Esophagus (tissue), 2 donors: Measurements from ENCODE around the gene LRP5. TPM values are rescaled to one million over a fixed set of nuclear protein-coding genes. Genes with fewer than 3 reads are reported as not detected.
"Not testable (repeated sequence)": the region's sequence is repeated elsewhere in the genome, so short reads cannot be mapped to it uniquely, and the experiment has no call there.

Experiments used
- H3K27ac ChIP-seq, 2 donors: one replicate each; pipeline ENCODE4 v1.5.1; 2013; ENCODE audit warnings: low read depth in 2 of 2, mild to moderate bottlenecking in 2 of 2, inconsistent platforms in 1 of 2, low read length in 1 of 2, moderate library complexity in 1 of 2
- H3K27me3 ChIP-seq, 2 donors: one replicate each; pipeline ENCODE4 v1.6.1; 2013; ENCODE audit warnings: low read length in 2 of 2, control low read depth in 1 of 2, mild to moderate bottlenecking in 1 of 2; ENCODE audit not compliant: insufficient read depth in 2 of 2, control insufficient read depth in 1 of 2
- H3K36me3 ChIP-seq, 2 donors: one replicate each; pipeline ENCODE4 v1.6.1; 2013; ENCODE audit warnings: low read length in 1 of 2; ENCODE audit not compliant: control insufficient read depth in 2 of 2, insufficient read depth in 2 of 2
- H3K4me1 ChIP-seq, 2 donors: one replicate each; pipeline ENCODE4 v1.6.1; 2013; ENCODE audit warnings: low read length in 1 of 2; ENCODE audit not compliant: control insufficient read depth in 2 of 2, insufficient read depth in 2 of 2
- H3K4me3 ChIP-seq, 2 donors: one replicate each; pipeline ENCODE4 v1.5.1; 2013; ENCODE audit warnings: low read length in 2 of 2, mild to moderate bottlenecking in 2 of 2, low read depth in 1 of 2, moderate library complexity in 1 of 2
- H3K9me3 ChIP-seq, 2 donors: one replicate each; pipeline ENCODE4 v1.6.1; 2013; ENCODE audit warnings: mild to moderate bottlenecking in 2 of 2, low read depth in 1 of 2, low read length in 1 of 2, moderate library complexity in 1 of 2; ENCODE audit not compliant: control insufficient read depth in 2 of 2, insufficient read depth in 1 of 2
- WGBS, 2 donors: extraction: QIAGEN DNeasy Blood & Tissue Kit; methylation state at CpG; one replicate each; pipeline ENCODE4 v1.1.7; 2013; 5-methylcytosine and 5-hydroxymethylcytosine counted together
- polyA plus RNA-seq, 2 donors: library from polyadenylated mRNA; stranded (reverse); fragments of 200-250 nt; gene quantifications; one replicate each; pipeline ENCODE4 v1.2.3, GENCODE V29; 2013
- donor health status: healthy with polysubstance abuse.
- donor health status: Bipolar disorder and iron deficiency.

Gene LRP5
- polyA plus RNA-seq, 2 donors = 16.0 to 24.5 TPM

DNA sequence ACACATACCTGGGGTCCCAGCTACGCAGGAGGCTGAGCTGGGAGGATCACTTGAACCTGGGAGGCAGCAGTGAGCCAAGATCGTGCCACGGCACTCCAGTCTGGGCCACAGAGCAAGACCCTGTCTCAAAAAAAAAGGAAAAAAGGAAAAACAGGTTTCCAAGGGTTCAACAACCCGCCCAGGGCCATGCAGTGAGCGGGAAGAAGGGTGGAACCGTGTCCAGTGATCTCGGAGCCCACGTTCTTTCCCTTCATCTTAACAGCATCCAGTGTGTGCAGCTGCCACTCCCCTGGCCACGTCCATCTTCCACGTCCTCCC is 14.9 kb upstream of the LRP5 start:
- no peak overlapping the region for H3K4me3 ChIP-seq
- no peaks in the 10 kb centered on the region for H3K4me1 ChIP-seq
- H3K27me3 ChIP-seq = no peaks in the 10 kb centered on the region
- no peaks in the 10 kb centered on the region for H3K36me3 ChIP-seq
- no peak overlapping the region for H3K27ac ChIP-seq
- H3K9me3 ChIP-seq = no peaks in the 10 kb centered on the region
- 36 to 39% methylated on average over 10 of the region's 10 CpGs for WGBS, 2 donors

DNA sequence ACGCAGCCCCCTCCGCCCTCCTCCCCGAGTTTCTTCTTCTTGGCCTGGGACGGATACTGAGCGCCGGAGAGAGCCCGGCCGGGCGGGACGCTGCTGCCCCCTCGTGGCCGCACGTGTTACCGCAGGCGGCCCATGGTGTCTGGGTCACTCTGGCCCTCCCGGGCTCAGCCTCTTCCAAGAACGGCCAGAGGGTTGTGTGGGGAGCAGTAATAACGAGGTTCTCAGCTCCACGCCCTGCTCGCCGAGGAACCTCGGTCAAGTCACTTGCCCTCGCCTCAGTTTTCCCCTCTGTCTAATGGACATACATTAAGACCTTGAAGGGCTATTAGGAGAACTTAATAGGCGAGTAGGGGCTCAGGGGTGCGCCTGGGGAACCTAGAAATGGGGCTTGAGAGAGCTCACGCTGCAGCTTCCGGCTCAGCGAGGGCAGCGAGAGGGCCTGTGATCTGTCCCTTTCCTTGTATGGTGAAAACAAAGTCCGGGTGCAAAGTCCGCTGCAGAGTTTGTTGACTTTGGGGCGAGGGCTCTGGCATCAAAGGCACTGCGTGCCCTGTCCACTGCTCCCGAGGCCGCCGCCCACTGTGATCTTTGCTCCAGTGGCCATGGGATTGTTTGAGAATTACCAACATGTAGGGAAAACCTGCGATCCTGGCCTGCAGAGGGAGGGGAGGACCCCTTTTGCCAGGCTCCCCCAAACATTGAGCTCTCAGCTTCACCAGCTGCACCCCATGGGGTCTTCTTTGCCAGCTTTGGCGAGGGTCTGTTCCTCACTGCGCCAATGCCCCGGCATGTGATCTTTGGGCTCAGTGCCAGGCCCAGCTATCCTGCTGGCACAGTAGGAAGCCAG is 14.4 kb upstream of the LRP5 start:
- H3K27ac ChIP-seq = no peak overlapping the region
- no peaks in the 10 kb centered on the region for H3K9me3 ChIP-seq
- 21% methylated on average over 36 to 40 of the region's 40 CpGs for WGBS, 2 donors
- no peaks in the 10 kb centered on the region for H3K36me3 ChIP-seq
- H3K27me3 ChIP-seq = no peaks in the 10 kb centered on the region
- H3K4me1 ChIP-seq = no peaks in the 10 kb centered on the region
- H3K4me3 ChIP-seq = no peak overlapping the region

DNA sequence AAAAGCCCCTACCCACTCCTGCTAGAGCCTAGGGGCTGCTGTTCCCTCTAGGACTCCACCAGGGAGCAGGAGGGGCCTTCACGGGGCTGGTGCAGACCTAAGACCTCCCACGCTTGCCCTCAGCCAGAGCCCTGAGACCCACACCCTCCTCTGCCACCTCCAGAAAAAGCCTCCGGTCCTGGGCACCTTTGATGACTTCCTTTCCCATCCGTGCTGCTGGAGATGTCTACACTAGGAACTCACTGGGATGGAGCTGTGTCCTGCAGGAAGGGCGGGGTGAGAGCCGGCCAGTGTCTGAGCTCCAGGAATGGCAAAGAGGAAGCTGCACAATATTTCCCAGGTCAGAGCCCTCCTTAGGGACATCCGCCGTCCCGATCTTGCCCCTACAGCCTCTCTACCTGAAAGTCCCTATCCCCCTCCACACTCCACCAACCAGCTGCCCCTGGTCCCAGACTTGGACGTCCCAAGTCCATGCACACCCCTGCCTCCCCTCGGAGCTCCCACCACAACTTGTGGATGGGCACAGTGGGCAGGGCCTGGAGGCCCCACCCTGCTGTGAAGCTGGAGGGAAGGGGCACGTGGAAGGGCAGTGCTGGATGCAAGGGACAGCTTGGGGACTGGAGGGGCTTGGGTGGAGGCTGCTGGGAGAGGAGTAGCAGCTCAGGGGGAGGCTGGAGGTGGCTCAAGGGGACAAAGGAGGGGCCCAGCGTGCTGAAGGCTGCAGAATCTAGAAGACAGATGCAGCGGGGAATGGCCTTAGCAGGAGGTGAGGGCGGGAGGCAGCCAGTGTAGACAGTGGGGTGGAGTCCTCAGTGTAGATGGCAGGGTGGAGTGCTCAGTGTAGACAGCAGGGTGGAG is 13.5 kb upstream of the LRP5 start:
- Histone ChIP-seq H3K36me3 (no peaks in the 10 kb centered on the region), H3K27me3 (no peaks in the 10 kb centered on the region), H3K27ac (no peak overlapping the region), H3K4me1 (no peaks in the 10 kb centered on the region), H3K9me3 (no peaks in the 10 kb centered on the region), H3K4me3 (no peak overlapping the region)
- 62 to 66% methylated on average over 15 of the region's 15 CpGs for WGBS, 2 donors

DNA sequence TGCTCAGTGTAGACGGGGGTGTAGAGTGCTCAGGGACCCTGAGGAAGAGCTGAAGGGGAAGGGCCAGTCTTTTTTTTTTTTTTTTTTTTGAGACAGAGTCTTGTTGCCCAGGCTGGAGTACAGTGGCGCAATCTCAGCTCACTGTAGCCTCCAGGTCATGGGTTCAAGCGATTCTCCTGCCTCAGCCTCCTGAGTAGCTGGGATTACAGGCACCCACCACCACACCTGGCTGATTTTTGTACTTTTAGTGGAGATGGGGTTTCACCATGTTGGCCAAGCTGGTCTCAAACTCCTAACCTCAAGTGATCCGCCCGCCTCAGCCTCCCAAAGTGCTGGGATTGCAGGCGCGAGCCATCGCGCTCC is 12.9 kb upstream of the LRP5 start:
- H3K4me3 ChIP-seq, H3K27ac ChIP-seq, H3K36me3 ChIP-seq, H3K4me1 ChIP-seq, H3K9me3 ChIP-seq, H3K27me3 ChIP-seq: not testable (repeated sequence)
- WGBS, 2 donors = 93 to 99% methylated on average over 9 of the region's 9 CpGs

DNA sequence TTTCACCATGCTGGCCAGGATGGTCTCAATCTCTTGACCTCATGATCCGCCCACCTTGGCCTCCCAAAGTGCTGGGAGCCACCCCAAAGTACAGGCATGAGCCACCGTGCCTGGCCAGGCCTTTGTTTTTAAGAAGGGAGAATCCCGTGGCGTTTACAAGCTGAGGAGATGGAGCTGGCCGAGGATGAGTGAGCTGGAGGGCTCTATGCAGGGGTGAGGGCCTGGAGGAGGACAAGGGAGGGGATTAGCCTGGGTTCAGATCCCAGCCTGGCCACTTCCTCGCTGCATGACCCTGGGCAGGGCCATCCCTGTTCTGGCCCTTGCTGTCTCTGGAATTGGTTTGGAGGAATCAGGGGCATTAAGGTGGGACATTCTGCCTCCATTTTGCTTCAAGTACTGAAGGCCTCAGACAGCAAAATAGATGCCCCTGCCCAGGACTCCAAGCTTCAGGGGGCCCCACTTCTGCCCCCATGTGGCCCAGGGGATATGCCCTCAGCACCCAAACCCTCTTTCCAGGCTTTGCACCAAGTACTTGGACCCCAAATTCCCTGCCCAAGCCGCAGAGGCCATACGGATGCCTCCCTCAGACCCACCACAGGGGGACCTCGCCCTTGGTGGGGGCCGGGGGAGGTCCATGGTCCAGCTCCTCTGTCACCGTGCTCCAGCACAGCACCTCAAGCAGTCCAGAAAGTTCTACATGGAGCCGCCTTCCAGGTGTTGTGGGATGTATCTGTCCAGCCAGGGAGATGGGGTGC is 12.1 kb upstream of the LRP5 start:
- no peak overlapping the region for H3K4me3 ChIP-seq
- H3K36me3 ChIP-seq = no peaks in the 10 kb centered on the region
- no peaks in the 10 kb centered on the region for H3K4me1 ChIP-seq
- H3K27me3 ChIP-seq = no peaks in the 10 kb centered on the region
- no peak overlapping the region for H3K27ac ChIP-seq
- WGBS, 2 donors = 87 to 88% methylated on average over 12 of the region's 12 CpGs
- no peaks in the 10 kb centered on the region for H3K9me3 ChIP-seq

DNA sequence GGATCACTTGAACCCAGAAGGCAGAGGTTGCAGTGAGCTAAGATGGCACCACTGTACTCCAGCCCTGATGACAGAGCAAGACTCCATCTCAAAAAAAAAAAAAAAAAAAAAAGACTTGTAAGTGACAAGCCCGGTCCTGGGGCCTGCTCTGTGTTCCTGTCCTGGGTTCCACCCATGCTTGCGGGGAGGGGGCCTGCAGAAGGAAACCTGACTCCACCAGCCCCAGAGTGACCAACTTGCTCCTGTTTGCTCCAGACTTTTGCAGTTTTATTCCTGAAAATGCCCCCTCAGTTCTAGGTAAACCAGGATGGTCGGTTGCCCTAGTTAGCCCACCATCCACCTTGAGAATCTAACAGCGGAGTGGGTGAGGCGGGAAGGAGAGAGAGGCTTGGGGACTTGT is 10.1 kb upstream of the LRP5 start:
- WGBS, 2 donors = 71 to 79% methylated on average over 5 of the region's 5 CpGs

DNA sequence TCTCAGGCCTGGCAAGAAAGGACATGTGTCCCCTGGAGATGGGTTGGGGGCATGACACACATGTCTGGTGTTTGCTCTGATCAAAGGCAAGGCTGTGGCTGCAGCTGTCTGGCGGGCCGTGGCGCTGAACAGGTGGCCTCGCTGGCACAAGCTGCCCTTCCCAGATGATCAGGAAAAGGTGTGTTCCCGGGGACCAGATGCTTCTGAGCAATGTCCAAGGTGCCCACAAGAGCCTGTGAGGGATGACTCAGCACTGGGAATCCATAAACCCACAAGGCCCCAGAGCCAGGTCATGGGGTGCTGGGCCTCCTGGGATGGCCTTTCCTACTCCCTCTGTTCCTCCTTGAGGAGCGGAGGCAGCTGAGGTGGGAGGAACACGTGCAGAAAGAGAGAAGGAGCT is 9.7 kb upstream of the LRP5 start:
- Histone ChIP-seq H3K36me3 (no peaks in the 10 kb centered on the region), H3K4me3 (no peak overlapping the region), H3K27me3 (no peaks in the 10 kb centered on the region), H3K4me1 (no peaks in the 10 kb centered on the region), H3K9me3 (no peaks in the 10 kb centered on the region), H3K27ac (no peak overlapping the region)
- 54 to 64% methylated on average over 7 of the region's 7 CpGs for WGBS, 2 donors

More for the DNA sequence above, 10.1 kb upstream of the LRP5 start:
- H3K27me3 ChIP-seq = no peaks in the 10 kb centered on the region
- H3K4me3 ChIP-seq = no peak overlapping the region
- no peaks in the 10 kb centered on the region for H3K9me3 ChIP-seq
- H3K36me3 ChIP-seq = no peaks in the 10 kb centered on the region
- no peaks in the 10 kb centered on the region for H3K4me1 ChIP-seq
- no peak overlapping the region for H3K27ac ChIP-seq

DNA sequence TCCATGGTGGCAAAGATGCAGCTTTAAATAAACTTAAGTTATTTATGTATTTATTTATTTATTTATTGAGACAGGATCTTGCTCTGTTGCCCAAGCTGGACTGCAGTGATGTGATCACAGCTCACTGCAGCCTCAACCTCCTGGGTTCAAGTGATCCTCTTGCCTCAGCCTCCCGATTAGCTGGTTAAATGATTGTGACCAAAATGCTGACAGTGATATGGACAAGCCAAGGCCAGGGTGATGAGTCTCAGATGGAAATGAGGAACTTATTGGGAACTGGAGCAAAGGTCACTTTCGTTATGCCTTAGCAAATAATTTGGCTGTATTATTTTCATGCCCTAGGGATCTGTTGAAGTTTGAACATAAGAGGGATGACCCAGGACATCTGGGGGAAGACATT is 9.3 kb upstream of the LRP5 start:
- no peaks in the 10 kb centered on the region for H3K36me3 ChIP-seq
- H3K4me1 ChIP-seq = no peaks in the 10 kb centered on the region
- H3K27me3 ChIP-seq = no peaks in the 10 kb centered on the region
- H3K9me3 ChIP-seq = no peaks in the 10 kb centered on the region
- no peak overlapping the region for H3K27ac ChIP-seq
- H3K4me3 ChIP-seq = no peak overlapping the region
- WGBS, 2 donors = 81 to 82% methylated on average over 2 of the region's 2 CpGs

DNA sequence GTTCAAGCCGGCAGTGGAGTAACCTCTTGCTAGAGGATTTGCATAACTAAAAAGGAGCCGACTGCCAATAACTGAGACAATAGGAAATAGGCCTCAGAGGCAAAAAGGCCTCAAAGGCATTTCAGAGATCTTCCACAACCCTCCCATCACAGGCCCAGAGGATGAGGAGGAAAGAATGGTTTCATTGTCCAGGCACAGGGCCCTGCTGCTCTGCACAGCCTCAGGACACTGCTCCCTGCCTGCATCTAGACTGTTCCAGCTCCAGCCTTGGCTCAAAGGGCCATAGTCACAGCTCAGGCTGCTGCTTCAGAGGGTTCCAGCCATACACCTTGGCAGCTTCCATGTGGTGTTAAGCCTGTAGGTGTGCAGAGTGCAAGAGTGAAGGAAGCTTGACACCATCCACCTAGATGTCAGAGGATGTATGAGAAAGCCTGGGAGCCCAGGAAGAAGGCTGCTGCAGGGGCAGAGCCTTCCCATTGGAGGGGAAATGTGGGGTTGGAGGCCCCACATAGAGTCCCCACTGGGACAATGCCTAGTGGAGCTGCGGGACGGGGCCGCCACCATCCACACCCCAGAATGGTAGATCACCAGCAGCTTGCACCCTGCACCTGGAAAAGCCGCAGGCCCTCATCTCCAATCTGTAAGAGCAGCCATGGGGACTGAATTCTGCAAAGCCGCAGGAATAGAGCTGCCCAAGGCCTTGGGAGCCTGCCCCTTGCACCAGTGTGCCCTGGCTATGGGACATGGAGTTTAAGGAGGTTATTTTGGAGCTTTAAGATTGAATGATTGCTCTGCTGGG is 8.2 kb upstream of the LRP5 start:
- 91 to 92% methylated on average over 7 of the region's 7 CpGs for WGBS, 2 donors
- no peak overlapping the region for H3K4me3 ChIP-seq
- H3K36me3 ChIP-seq = no peaks in the 10 kb centered on the region
- H3K27ac ChIP-seq = no peak overlapping the region
- H3K27me3 ChIP-seq = no peaks in the 10 kb centered on the region
- H3K9me3 ChIP-seq = no peaks in the 10 kb centered on the region
- H3K4me1 ChIP-seq = no peaks in the 10 kb centered on the region
